NCI-H187 (cell line): Measurements from ENCODE around the gene CAPN7.
"Not testable (repeated sequence)": the region's sequence is repeated elsewhere in the genome, so short reads cannot be mapped to it uniquely, and the experiment has no call there.

Experiments
- DNase-seq, 2 experiments: peaks; one replicate each; lab custom pipeline; 2025; lab: John Stamatoyannopoulos, UW

The CAPN7 gene

DNA sequence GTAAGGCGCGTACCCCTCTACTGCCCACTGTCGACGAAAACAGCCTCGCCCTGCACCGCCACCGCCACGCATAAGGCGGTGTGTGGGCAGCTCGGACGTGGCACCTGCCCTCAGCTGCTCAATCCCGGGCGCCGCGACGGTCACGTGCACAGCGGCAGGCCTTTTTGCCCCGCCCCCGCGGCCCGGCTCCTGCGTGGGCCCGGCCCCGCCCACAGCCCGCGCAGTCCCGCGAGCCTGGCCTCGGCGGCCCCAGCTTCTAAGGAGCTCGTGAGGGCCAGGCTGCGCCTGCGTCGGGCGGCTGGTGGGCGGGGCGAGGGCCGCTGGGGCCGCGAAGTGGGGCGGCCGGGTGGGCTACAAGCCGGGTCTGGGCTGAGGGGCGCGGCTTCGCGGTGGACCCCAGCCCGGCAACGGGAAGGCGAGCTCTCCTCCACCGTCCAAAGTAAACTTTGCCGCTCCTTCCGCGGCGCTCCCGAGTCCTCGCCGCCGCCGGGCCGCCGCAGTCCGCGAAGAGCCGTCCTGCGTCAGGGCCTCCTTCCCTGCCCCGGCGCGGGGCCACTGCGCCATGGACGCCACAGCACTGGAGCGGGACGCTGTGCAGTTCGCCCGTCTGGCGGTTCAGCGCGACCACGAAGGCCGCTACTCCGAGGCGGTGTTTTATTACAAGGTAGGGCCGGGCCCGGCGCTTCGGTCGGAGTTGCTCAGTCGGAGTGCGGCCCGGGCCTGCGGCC, at the start of gene CAPN7:
Gene CAPN7 (plus strand): TSS at position 313 of the 728 bp plus-strand sequence. CDS start 250 bp downstream, at position 563.
- no peak for DNase-seq

DNA sequence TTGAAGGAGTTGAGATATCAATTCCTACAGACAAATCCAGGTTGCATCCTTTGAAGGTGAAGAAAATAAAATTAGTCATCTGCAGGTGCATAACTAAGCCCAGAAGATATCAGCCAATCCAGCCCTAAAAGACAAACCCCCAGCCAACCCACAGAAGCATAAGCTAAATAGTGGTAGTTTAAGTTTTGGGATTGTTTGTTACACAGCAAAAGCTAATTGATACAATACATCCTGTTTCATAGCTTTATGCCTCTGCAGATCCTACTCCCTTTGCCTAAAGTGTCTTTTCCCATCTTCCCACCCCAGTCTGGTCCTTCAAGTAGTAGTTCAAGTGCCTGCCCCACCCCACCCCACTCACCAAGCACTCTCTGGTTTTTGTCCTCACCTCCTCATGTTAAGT, 48.6 kb upstream of the CAPN7 start:
- no peak for DNase-seq

DNA sequence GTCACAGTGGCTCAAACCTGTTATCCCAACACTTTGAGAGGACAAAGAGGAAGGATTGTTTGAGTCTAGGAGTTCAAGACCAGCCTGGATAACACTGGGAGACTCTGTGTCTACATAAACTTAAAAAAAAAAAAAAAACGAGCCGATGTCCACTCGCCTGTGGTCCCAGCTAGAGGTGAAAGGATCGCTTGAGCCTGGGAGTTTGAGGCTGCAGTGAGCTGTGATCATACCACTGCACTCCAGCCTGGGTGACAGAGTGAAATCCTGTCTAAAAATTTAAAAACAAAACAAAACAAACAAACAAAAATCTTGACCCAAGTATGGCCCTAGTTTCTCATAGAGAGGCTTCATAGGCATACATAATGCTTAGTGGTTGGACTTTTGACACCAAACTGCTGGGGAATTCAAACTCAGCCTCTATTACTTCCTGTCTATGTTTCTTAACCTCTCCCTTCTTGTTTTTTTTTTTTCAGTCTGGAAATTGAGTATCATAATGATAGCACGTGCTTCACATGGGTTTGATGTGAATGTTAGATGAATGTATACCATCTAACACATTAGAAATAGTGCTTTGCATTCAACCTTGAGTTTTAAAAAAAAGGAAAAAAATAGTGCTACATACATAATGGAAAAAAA, 46.4 kb upstream of the CAPN7 start:
- DNase-seq, result no peak

DNA sequence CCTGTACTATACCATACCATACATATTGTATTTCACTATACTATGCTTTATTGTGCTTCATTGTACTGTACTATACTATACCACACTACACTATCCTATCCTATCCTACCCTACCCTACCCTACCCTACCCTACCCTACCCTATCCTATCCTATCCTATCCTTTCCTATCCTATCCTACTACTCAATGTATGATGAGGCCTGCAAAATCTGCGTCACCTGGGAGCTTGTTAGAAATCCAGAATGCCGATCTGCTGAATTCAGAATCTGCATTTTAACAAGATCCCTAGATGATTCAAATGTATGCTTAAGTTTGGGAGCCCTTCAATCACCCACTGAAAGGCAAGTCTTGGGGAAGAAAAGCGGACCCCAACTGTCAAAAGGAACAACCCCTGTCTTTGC, 45.4 kb upstream of the CAPN7 start:
- no peak for DNase-seq

DNA sequence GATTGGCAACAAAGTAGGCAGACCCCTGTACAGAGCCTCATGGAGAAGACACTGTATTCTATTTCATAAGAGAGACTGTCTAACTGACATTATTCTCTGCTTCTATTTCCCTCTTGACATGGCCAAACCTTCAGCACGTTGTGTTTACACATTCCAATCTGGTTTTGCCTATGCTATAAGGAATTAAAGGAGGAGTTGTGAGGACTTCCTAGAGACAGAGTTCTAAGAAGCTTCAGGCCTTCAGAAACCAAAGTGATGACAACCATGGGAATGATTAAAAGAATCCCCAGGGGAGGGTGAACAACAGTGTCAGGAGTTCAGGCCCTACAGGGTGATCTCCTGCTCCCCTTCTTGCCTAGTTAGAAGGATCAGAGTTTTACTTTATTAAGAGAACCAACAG, 44.9 kb upstream of the CAPN7 start:
- no peak for DNase-seq

DNA sequence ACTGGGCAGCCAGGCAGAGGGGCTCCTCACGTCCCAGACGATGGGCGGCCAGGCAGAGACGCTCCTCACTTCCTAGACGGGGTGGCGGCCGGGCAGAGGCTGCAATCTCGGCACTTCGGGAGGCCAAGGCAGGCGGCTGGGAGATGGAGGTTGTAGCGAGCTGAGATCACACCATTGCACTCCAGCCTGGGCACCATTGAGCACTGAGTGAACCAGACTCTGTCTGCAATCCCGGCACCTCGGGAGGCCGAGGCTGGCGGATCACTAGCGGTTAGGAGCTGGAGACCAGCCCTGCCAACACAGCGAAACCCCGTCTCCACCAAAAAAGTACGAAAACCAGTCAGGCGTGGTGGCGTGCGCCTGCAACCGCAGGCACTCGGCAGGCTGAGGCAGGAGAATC, 42.4 kb upstream of the CAPN7 start:
- DNase-seq, result not testable (repeated sequence)

DNA sequence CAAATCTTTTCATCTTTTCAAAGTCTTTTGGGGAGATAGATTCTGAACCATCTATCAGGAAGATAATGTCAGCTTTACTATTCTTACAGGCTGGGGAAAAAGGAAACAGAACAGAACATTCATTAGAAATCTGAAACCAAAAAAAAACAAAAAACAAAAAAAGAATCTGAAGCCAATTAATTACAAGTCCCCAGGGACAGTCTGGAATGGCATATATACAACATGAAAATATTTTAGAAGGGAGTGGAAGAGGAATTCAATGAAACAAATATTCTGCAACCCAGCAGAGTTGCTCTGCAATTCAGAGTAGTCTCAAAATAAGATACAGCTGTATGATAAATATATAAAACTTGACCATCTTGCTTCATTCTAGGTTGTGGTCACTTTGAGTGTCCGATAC, 41.7 kb upstream of the CAPN7 start:
- DNase-seq, result no peak

DNA sequence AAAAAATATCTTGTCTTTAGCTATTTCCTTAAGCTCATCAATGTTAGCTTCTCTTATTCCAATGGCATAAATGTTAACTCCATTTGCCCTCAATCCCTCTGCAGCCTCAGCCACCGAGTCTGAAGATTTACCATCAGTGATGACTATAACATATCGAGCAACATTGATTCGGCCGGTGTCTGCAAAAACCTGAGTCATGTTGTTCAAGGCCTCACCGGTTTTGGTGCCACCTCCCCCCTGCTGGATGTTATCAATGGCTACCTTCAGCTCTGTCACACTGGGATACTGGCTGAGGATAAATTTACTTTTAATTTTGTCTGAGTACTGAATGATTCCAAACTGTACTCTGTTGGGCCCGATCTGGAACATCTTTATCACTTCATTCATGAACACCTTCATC, 41.0 kb upstream of the CAPN7 start:
- no peak for DNase-seq

DNA sequence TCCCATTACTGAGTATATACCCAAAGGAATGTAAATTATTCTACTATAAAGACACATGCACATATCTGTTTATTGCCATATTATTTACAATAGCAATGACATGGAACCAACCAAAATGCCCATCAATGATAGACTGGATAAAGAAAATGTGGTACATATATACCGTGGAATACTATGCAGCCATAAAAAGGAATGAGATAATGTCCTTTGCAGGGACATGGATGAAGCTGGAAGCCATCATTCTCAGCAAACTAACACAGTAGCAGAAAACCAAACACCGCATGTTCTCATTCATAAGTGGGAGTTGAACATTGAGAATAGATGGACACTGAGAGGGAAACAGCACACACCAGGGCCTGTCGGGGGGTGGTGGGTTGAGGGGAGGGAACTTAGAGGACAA, 39.7 kb upstream of the CAPN7 start:
- DNase-seq, result not testable (repeated sequence)

DNA sequence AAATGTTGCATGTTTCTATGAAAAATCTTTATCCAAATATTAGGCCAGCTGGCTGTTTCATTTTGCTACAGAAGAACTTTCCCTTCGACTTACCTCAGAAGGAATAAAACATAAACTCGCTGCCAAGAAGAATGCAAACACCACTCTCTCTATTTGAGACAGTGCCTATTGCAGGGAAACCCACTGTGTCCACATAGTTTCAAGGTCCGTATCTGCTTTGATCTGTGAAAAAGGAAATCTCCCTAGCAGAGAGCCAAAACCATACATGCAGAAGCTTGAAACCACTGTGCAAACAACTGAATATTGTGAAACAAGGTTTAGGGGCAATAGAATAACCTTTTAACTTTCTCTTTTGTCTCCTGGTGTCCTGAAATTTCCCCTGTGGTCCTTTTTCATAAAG, 35.0 kb upstream of the CAPN7 start:
- no peak for DNase-seq

DNA sequence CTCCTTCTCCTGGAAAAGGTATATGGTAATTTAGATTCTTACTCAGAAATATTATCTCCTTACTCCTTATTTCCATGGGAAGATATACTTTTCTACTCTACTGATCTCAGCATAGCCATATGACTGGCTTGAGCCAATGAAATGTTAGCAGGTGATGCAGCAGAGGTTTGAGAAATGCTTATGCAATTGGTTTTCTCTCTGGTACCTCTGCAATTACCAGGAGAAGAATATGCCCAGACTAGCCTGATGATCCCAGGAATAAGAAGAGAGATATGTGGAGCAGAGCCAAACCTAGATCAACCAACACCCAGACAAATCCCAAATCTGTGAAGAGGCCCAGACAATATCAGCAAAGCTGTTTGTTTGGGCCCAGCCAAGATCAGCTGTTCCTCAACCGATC, 33.2 kb upstream of the CAPN7 start:
- DNase-seq, result no peak

DNA sequence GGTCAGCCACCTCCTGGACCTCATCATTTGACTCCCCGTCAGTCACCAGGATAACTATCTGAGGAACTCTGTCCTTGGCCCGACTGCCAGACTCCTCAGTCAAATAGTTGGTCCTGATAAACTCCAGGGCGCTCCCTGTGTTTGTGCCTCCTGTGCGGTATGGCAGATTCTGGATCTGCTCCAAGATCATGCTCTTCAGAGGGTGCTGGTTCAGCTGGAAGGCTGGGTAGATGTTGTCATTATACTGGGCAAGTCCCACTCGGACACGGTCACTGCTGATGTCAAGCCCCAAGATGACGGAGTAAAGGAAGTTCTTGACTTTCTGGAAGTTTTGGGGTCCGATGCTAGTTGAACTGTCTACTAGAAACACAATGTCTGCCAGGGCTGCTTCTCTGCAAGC, 31.1 kb upstream of the CAPN7 start:
- DNase-seq, result no peak

DNA sequence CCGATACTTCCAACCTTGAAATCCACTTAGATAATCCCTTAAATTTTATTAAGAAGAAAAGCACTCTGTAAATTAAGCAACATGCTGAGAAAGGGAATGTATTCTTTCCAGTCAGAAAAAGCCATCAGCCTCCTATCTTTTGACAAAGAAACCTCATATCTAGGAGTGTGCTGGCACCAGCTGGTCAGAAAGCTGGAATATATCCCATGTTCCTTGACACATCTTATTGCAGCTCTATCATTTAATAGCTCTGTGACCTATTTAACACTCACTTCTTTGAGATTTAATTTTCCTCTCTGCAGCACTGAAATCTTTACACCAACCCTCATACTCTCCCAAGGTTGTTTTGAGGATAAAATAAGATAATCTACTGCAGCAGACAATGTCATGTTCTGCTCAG, 30.4 kb upstream of the CAPN7 start:
- DNase-seq, result no peak

DNA sequence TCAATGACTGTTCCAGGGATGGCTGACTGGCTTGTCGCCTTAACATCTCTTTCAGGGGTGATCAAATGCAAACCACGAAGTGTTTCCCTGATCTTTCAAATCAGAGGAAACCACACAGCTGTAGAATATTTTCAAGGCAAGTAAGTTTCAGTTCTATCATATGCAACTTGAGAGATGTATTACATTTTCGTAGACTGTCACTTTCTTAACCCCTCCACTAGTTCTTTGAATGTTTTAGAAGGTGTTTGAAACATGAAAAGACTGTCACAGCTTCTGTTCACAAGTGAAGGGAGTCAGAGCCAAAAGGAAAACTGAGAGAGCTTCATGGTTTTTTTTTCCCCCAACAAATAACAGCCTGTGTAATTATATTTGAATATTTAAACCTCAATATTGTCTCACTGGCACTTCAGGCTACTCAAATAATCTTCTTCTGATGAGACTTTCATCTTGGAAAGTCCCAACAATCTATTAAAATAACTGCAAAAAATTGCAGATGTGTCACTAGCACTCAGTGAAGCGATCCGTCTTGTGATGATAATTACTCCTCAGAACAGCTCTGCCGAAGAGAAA, 25.9 kb upstream of the CAPN7 start:
- no peak for DNase-seq

DNA sequence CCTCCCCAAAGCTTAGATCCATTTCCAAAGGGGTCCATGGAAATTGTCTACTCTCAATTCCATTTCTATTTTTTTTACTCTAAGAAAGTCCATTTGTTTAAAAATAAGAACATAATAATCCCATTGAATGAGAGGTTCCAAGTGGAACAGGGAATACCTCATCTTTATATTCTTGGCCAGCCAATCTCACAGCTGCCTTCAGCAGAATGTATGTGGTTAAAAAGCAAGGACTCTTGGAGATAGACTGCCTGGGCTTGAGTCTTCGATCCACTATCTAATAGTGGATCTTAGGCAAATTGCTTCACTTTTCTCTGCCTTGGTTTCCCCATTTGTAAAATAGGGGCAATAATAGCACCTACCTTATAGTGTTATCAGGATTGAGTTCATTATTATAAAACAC, 24.5 kb upstream of the CAPN7 start:
- no peak for DNase-seq

DNA sequence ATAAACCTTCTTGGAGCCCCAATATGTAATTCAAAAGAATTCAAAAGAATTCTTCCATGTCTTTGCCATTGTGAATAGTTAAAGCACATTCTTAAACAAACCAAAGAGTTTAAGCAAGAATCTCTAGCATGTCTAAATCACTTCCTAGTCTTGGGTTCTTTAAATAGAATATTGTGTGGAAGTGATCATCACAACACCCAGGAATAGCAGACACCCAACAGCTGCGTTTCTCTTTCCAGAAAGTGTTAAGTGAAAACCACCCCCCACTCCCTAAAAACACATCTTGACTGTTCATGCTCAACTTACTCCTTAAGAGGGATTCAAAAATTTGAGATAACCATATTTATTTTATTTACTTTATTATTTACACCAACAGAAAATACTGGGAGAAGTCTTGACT, 24.1 kb upstream of the CAPN7 start:
- no peak for DNase-seq

DNA sequence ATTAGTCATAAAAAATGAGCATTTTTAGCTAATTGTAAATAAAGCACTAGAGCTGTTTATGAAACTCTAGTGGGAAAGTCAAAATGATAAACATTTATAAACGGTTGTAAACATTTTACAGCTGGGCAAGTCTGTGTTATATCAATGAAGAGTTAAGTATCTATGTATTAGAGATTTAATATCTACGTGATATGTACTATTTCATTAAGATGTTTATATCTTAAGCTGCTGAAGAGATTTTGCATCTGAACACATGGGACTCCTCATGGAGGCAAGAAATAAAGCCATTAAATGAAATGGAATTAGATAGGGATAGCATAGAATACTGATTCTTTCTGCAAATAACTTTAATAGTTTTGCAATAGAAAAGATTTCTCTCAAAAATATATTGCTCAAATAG, 23.0 kb upstream of the CAPN7 start:
- DNase-seq, result no peak

DNA sequence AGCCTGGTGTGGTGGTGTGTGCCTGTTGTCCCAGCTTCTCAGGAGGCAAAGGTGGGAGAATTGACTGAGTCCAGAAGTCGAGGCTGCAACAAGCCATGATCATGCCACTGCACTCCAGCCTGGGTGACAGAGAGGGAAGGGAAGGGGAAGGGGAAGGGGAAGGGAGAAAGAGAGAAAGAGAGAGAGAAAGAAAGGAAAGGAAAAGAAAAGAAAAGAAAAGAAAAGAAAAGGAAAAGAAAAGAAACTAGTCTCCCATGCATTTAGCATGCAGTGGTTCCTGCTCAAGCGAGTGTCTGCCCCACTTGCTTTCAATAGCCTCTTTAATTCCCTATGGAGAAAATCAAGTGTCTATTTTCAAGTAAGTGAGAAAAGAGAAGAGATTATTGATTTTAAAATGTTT, 20.6 kb upstream of the CAPN7 start:
- no peak for DNase-seq

DNA sequence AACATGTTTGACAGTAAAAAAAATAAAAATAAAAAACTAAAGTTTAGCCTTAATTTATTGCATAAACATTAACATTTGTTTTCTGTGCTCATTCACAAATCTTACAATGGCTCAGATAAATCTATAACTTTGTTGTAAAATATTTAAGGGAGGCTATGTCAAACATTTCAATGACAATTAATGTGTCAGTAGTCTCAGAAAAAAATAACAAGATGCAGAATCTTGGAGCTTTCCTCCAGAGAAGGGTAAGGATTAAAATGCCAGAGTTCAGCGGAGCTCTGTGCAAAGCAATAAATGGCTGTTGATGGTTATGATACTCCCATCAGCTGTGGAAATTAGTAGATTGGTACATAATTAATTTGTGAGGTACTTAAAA, 20.0 kb upstream of the CAPN7 start:
- no peak for DNase-seq

DNA sequence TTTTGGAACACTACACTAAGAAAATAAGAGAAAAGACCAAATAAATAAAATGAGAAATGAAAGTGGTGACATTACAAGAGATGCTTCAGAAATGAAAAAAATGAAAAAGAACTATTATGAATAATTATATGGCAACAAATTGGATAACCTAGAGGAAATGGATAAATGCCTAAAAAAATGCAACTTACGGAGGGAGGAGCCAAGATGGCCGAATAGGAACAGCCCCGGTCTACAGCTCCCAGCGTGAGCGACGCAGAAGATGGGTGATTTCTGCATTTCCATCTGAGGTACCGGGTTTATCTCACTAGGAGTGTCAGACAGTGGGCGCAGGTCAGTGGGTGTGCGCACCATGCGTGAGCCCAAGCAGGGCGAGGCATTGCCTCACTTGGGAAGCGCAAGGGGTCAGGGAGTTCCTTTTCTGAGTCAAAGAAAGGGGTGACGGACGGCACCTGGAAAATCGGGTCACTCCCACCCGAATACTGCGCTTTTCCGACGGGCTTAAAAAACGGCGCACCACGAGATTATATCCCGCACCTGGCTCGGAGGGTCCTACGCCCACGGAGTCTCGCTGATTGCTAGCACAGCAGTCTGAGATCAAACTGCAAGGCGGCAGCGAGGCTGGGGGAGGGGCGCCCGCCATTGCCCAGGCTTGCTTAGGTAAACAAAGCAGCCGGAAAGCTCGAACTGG, 19.4 kb upstream of the CAPN7 start:
- DNase-seq, result not testable (repeated sequence)

DNA sequence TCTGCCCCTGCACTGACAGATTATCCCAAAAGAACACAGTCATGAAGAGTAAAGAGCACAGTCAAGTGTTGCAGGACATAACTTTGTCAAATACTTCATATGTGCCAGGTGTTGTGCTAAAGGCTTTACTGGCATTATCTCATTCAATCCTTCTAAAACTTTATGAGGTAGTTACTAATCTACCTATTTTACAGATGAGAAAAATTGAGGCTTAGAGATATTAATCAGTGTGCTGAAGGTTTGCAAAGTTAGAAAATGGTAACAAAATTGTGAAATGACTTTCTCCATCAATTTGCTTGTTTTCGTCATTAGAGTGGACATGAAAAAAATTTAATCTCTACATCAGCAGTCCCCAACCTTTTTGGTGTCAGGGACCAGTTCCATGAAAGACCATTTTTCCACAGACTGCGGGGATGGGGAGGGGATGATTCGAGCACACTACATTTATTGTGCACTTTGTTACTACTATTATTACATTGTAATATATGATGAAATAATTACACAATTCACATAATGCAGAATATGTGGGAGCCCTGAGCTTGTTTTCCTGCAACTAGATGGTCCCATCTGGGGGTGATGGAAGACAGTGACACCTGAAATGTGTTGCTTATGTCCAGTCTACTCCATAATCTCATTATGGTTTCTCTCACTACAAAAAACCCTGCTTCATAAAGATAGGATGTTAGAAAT, 8.6 kb upstream of the CAPN7 start:
- no peak for DNase-seq

DNA sequence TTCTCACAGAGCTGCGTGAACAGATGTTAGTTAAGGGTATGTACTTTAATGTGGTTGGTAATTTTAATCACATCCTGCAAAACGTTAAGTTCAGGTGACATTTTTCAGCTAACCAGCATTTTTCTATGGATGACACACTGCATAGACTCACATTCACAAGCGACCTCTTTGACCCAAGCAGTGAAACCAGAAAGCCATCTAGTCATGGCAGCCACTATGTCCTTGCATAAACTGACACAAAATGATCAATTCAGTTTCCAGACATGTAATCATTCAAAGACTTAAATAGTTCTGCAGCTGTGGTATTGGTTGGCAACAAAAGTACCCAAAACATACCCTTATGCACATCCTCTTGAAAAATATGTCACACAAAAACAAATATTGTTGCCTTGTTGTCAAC, 7.4 kb upstream of the CAPN7 start:
- DNase-seq, result no peak
